T-helper 1 cell treated with Interleukin-12 subunit alpha and Interleukin-12 subunit beta and Interleukin-4 antibody, amounts not matched to agents 30 μg/mL and 1 μg/mL, for 36 hours (primary cell): ENCODE data around the gene PRKD1.
"Not testable (repeated sequence)": the region's sequence is repeated elsewhere in the genome, so short reads cannot be mapped to it uniquely, and the experiment has no call there.

Experiments
- H3K27ac Mint-ChIP-seq: one replicate; pipeline ENCODE4 v1.8.0; 2021; ENCODE audit warnings: mild to moderate bottlenecking, mixed read lengths
- H3K27me3 Mint-ChIP-seq: one replicate; pipeline ENCODE4 v1.8.0; 2021; ENCODE audit warnings: low read depth, mixed read lengths
- H3K36me3 Mint-ChIP-seq: one replicate; pipeline ENCODE4 v1.8.0; 2021; ENCODE audit warnings: low read depth, mixed read lengths
- H3K4me1 Mint-ChIP-seq: one replicate; pipeline ENCODE4 v1.8.0; 2021; ENCODE audit warnings: low read depth, mixed read lengths
- H3K4me3 Mint-ChIP-seq: one replicate; pipeline ENCODE4 v1.8.0; 2021; ENCODE audit warnings: mild to moderate bottlenecking, moderate library complexity, mixed read lengths
- H3K9me3 Mint-ChIP-seq: one replicate; pipeline ENCODE4 v1.8.0; 2021; ENCODE audit warnings: mixed read lengths

PRKD1 gene

GRCh38 chr14:29805415-29806123, 122.1 kb downstream of the PRKD1 start:
- Mint-ChIP-seq H3K36me3 (no peaks in the 10 kb centered on the region), H3K27me3 (no peaks in the 10 kb centered on the region), H3K4me3 (no peak overlapping the region), H3K4me1 (no peaks in the 10 kb centered on the region), H3K9me3 (peaks cover 25% of the 10 kb centered on the region), H3K27ac (no peak overlapping the region)

DNA sequence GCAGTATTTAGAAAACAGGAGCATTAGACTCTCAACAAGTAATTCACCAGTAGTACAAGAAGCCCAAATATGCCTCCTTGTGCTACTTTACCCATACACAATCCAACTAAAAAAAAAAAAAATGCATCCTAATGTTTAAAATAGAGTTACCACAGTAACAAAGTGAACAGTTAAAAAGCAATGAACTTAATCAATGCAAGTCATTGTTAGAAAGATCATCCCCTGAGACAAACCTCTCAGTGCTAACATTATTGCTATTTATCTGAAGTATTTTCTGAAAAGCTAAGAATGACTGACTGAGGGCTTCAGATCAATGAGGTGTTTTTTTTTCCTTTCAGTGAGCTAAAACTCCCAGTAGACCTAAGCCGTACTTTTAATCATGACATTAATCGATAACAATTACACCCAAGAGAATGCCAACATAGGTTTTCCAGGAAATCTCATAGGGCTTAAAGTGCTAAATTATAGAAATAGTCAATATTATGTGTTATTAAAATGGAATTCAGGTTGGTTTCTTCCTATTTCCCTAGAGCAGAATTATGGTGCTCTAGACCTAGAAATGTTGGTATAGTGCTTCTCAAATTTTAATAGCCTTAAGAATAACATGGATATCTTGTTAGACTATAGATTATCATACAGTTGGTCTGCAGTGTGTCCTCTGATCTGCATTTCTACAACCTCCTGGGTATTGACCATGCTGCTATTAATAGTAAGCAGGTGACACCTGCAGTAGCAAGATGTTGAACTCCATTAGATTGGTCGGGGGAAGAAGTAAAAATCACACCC, 123.0 kb downstream of the PRKD1 start:
- Mint-ChIP-seq H3K27ac (no peak overlapping the region), H3K4me1 (no peaks in the 10 kb centered on the region), H3K4me3 (no peak overlapping the region), H3K9me3 (peaks cover 22% of the 10 kb centered on the region), H3K36me3 (no peaks in the 10 kb centered on the region), H3K27me3 (no peaks in the 10 kb centered on the region)

DNA sequence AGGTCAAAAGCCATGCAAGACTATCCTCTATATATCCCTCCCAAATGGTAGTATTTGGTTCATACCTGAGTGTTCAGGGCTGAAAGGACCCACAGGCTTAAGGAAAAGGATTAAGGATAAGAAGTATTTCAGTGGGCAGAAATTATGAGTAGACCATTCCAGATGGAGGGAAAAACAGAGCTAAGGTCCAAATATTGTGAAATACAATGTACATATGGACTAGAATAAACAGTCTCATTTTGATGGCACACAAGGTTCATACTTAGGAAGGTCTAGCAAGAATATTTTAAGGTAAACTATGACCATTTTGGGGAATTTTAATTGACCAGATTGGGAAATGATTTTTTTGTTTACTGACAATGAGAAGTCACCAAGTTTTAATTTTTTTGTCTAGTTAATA, 124.6 kb downstream of the PRKD1 start:
- Mint-ChIP-seq H3K27ac (no peak overlapping the region), H3K36me3 (no peaks in the 10 kb centered on the region), H3K4me3 (no peak overlapping the region), H3K9me3 (peaks cover 16% of the 10 kb centered on the region), H3K4me1 (no peaks in the 10 kb centered on the region), H3K27me3 (no peaks in the 10 kb centered on the region)

GRCh38 chr14:29802211-29802610, 125.4 kb downstream of the PRKD1 start:
- peaks cover 16% of the 10 kb centered on the region for H3K9me3 Mint-ChIP-seq
- H3K4me1 Mint-ChIP-seq = no peaks in the 10 kb centered on the region
- H3K36me3 Mint-ChIP-seq = no peaks in the 10 kb centered on the region
- no peak overlapping the region for H3K27ac Mint-ChIP-seq
- H3K4me3 Mint-ChIP-seq = no peak overlapping the region
- H3K27me3 Mint-ChIP-seq = no peaks in the 10 kb centered on the region

GRCh38 chr14:29800961-29801360, 126.7 kb downstream of the PRKD1 start:
- no peak overlapping the region for H3K4me3 Mint-ChIP-seq

DNA sequence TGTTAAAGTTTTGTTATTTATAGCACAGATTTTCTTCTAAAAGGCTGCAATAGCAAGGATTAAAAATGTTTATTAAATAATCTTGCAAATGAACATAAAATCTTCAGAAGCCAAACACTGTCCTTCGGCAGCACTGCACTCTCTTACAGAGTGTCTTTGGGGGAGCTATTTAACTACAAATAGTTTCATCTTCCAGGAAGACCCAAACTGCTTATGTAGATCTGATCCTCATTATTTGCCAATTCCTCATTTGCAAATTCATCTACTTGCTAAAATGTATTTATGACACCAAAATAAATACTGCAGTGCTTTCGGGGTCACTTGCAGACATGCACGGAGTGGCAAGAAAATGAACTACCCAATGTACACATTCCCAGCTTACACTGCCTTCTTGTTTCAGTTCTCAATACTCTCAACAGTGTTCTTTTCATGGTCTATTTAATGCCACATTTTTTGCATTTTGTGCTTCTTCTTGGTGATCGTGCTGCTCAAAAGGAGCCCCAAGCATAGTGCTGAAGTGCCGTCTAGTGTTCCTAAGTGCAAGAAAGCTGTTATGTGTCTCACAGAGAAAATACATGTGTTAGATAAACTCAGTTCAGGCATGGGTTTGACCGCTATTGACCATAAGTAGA, 128.1 kb downstream of the PRKD1 start:
- Mint-ChIP-seq H3K9me3 (peaks cover 7% of the 10 kb centered on the region), H3K4me1 (no peaks in the 10 kb centered on the region), H3K36me3 (no peaks in the 10 kb centered on the region), H3K27ac (no peak overlapping the region), H3K4me3 (no peak overlapping the region), H3K27me3 (no peaks in the 10 kb centered on the region)

More at GRCh38 chr14:29800961-29801360, 126.7 kb downstream of the PRKD1 start:
- H3K27me3 Mint-ChIP-seq = no peaks in the 10 kb centered on the region
- H3K36me3 Mint-ChIP-seq = no peaks in the 10 kb centered on the region
- peaks cover 16% of the 10 kb centered on the region for H3K9me3 Mint-ChIP-seq
- no peaks in the 10 kb centered on the region for H3K4me1 Mint-ChIP-seq
- H3K27ac Mint-ChIP-seq = no peak overlapping the region

DNA sequence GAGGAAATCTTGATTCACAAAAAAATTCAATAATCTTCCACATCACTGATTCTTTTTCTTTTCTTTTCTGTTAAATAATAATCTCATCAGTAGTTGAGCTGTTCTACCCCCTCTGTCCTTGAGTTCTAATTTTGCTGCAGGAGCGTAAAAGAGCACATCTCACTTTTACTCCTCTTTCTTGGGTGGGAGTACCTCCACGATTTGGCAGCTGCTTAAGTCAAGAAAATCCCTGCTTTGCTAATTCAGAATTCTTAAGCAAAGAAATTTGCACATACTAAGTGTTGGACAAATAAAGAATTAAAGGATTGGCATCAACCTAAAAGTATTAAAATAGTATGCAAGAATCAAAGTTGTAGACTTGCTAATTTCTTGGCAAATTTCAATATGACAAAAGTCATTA, 128.8 kb downstream of the PRKD1 start:
- no peaks in the 10 kb centered on the region for H3K4me1 Mint-ChIP-seq
- H3K27ac Mint-ChIP-seq = no peak overlapping the region
- no peaks in the 10 kb centered on the region for H3K27me3 Mint-ChIP-seq
- no peaks in the 10 kb centered on the region for H3K36me3 Mint-ChIP-seq
- H3K4me3 Mint-ChIP-seq = no peak overlapping the region
- H3K9me3 Mint-ChIP-seq = peaks cover 7% of the 10 kb centered on the region

GRCh38 chr14:29798108-29798663, 129.5 kb downstream of the PRKD1 start:
- Mint-ChIP-seq H3K4me1 (no peaks in the 10 kb centered on the region), H3K4me3 (no peak overlapping the region), H3K9me3 (peaks cover 7% of the 10 kb centered on the region), H3K27ac (no peak overlapping the region), H3K36me3 (no peaks in the 10 kb centered on the region), H3K27me3 (no peaks in the 10 kb centered on the region)

DNA sequence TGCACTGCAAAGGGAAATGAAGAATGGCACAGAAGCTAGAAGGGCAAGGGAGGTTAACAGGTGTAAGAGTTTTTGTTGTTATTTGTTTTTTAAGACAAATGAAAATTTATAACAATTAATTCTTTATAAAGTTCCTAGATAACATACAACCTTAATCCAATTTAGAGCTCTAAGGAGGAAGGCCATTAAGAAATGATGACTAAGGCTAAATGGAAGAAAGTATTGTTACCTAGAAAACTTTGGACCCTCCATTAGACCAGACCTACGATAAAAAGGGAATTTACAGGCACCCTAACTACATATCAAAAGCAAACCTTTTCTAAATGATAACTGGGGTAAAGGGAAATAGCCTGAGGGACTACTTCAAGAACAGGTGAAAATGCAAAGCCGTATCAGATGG, 130.8 kb downstream of the PRKD1 start:
- Mint-ChIP-seq H3K27me3 (no peaks in the 10 kb centered on the region), H3K27ac (no peak overlapping the region), H3K36me3 (no peaks in the 10 kb centered on the region), H3K9me3 (peaks cover 3% of the 10 kb centered on the region), H3K4me1 (no peaks in the 10 kb centered on the region), H3K4me3 (no peak overlapping the region)

DNA sequence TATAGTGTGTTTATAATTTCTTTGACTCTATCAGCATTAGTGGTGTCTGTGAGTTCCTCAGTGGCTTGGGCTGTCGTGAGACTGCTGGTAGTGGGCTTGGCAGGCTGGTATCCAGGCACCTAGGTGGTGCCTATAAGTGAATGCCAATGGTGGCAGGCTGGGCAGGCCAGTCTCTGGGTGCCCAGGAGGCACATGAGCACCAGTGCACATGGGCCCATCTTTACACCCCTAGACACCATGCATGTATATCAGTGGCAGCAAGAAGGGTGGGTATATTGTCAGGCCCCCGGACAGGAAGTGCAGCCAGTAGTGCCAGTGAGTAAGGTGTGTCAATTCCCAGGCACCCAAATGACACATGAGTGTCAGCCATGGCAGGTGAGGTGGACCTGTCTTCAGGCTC, 138.2 kb downstream of the PRKD1 start:
- Mint-ChIP-seq H3K4me1 (no peaks in the 10 kb centered on the region), H3K9me3 (peaks cover 21% of the 10 kb centered on the region), H3K27ac (no peak overlapping the region), H3K36me3 (no peaks in the 10 kb centered on the region), H3K4me3 (no peak overlapping the region), H3K27me3 (no peaks in the 10 kb centered on the region)

GRCh38 chr14:29788093-29788492, 139.6 kb downstream of the PRKD1 start:
- Mint-ChIP-seq H3K36me3 (no peaks in the 10 kb centered on the region), H3K27me3 (no peaks in the 10 kb centered on the region), H3K4me3 (no peak overlapping the region), H3K9me3 (peaks cover 29% of the 10 kb centered on the region), H3K27ac (no peak overlapping the region), H3K4me1 (no peaks in the 10 kb centered on the region)

GRCh38 chr14:29783556-29783955, 144.1 kb downstream of the PRKD1 start:
- Mint-ChIP-seq H3K4me1 (no peaks in the 10 kb centered on the region), H3K27ac (no peak overlapping the region), H3K4me3 (no peak overlapping the region), H3K27me3 (no peaks in the 10 kb centered on the region), H3K9me3 (peaks cover 36% of the 10 kb centered on the region), H3K36me3 (no peaks in the 10 kb centered on the region)

DNA sequence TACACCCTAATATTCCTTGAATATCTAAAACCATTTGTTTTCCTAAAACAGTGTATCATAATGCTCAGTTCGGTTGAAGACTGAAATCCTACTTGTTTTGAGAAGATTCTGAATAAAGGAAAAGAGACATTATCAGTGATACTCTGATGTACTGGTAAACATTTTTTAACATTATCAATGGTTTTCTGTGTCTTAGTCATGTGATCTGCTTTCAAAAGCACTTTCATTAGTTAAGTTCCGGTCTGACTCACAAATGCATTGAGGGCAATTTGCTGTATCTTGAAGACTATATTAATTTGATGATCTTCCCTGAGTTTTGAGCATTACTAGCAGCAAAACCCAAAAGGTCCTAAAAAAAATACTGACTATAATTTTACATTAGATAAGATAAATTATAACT, 145.6 kb downstream of the PRKD1 start:
- no peaks in the 10 kb centered on the region for H3K36me3 Mint-ChIP-seq
- no peak overlapping the region for H3K27ac Mint-ChIP-seq
- no peaks in the 10 kb centered on the region for H3K27me3 Mint-ChIP-seq
- H3K9me3 Mint-ChIP-seq = peaks cover 41% of the 10 kb centered on the region
- no peak overlapping the region for H3K4me3 Mint-ChIP-seq
- H3K4me1 Mint-ChIP-seq = no peaks in the 10 kb centered on the region

DNA sequence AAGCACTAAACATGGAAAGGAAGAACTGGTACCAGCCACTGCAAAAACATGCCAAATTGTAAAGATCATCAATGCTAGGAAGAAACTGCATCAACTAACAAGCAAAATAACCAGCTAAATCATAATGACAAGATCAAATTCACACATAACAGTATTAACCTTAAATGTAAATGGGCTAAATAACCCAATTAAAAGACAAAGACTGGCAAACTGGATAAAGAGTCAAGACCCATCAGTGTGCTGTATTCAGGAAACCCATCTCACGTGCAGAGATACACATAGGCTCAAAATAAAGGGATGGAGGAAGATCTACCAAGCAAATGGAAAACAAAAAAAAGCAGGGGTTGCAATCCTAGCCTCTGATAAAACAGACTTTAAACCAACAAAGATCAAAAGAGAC, 150.5 kb downstream of the PRKD1 start:
- H3K36me3 Mint-ChIP-seq, H3K27ac Mint-ChIP-seq, H3K4me3 Mint-ChIP-seq, H3K4me1 Mint-ChIP-seq, H3K27me3 Mint-ChIP-seq: not testable (repeated sequence)
- peaks cover 34% of the 10 kb centered on the region for H3K9me3 Mint-ChIP-seq

DNA sequence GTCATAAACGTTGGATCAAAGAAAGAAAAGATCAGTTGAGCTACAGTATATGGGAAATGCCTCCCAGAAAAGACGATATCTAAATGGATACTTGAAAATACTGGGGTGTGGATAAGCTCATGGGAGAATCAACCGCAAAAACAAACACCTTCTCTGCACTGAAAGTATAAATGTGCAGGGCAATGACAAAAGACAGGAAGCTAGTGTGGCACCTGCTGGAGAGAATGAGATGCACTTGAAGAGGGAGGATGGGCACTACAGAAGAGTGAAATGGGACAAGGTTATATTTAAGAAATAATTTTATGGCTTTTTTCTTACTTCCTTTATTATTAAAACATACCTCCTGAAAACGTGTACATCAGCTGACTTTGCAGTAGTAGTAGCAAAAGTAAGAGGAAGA, 153.7 kb downstream of the PRKD1 start:
- no peaks in the 10 kb centered on the region for H3K27me3 Mint-ChIP-seq
- peaks cover 37% of the 10 kb centered on the region for H3K9me3 Mint-ChIP-seq
- no peak overlapping the region for H3K27ac Mint-ChIP-seq
- no peaks in the 10 kb centered on the region for H3K4me1 Mint-ChIP-seq
- no peak overlapping the region for H3K4me3 Mint-ChIP-seq
- H3K36me3 Mint-ChIP-seq = no peaks in the 10 kb centered on the region
